IPS-NIHi7 (cell line): ENCODE measurements around the gene DISC1.
A peak's percentile ranks its signal among the peaks of the same experiment; 100 is the strongest.

Source experiments
- DNase-seq: peaks from one replicate; pipeline ENCODE4 v3.0.0; 2012; ENCODE audit warnings: mixed read lengths; ENCODE audit errors: extremely low spot score

The DISC1 gene

DNA sequence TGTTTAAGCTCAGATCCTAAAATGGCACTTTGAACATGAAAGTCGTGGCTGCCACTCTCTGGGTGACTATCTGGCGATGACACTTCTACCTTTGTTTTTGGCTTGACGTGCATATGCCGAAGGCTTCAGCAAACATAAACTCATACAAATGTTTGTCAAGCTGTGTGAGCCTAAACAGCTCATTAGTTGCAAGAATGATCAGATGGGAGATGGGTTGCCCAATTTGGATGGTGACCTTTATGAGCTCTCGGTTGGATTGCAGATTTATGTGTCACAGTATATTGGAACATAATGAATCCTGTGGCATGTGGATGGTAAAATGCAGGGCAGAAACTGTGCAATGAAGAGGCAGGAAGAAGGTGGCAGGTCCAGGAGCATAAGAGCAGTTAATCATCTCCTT, 229.3 kb downstream of the DISC1 start:
- DNase-seq: no peak

DNA sequence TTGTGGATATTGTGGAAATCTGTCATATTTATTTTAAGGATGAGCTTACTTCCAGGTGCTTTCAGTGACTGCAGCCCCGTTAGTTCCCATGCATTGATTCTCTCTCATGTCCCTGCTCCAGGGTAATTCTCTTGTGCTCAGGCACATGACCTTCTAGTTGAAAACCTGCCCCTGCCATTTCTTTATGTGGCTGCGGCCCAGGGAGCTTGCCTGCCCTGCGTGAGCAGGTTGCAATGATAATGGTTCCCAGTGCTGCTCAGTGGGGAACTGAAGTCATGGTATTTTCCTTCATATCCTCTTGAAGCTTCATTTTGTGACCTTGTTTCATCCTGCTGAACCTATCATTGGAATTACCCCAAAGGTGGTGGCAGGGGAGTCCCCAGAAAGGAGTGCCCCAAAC, 229.8 kb downstream of the DISC1 start:
- DNase-seq: peak; percentile 35

DNA sequence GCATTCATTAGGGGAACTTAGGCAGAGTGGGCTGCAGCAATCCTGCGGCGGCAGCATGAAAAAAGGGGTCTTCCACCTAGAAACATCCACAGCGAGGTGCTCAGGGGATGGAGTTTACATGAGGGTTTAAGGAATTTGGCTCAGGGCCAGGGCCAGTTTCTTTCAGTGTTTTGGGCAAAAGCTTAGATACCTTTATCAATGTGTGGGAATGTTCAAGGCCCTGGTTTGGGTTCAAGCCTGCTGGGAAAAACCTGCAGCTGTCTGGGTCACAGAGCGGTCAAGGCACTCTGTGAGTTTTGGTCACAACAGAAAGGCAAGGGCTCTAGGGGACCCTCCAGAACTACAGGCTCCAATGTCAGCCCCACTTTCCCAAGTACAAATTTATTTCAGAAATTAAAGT, 230.3 kb downstream of the DISC1 start:
- DNase-seq: no peak

DNA sequence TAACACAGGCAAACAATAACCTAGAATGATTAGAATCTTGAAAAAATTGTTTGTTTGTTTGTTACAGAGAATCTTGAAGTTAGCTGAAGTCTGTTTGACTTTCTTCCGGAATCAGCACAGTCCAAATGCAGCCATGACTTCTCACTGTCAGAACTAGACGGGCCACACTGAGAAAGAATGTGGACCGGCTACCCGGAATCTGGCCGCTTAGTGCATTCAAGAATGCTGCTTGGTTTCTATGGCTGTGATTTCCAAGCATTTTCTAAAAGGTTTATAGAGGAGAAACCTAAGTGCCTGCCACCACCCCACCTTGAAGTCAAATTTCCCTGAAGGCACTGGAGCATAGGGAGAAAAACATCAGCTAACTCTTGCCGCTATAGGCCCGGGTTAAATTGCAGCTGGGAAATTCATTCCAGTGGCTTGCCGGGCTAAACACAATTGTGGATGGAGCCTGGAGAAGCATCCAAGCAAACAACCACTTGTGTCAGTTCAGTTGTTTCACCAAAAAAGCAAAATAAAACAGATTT, 231.1 kb downstream of the DISC1 start:
- no peak for DNase-seq

DNA sequence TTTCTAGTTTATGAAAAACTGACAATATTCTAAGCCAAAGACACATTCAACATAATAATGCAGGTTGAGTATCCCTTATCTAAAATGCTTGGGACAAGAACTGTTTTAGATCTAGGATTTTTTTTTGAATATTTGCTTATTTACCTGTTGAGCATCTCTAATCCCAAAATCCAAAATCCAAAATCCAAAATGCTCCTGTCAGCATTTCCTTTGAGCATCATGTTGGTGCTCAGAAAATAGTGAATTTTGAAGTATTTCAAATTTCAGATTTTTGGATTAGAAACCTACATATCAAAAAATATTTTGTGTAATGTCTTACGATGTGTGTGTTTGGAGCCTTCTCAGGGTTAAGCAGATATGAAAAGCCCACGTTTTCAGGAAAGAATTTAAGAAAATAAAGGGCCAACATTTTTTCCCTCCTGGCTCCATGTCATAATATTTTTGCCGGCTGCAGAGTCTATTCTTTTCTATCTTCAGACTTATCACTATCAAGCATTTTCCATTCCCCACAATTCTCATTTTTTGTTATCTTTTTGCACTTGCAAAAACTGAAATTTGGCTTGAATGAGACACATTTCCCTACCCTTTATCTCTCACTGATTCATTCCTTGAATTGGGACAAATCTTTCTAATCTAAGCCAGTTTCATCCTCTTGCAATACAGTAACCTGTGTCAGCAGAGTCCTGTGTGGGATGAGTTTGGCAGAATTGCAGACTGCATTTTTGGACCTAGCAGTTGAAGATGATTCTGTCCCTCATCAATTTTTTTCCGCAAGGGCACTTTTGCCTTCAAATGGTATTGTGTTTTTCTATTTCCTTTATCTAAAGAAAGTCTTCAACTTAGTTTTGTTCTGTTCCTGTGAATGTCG, 233.9 kb downstream of the DISC1 start:
- DNase-seq: no peak

DNA sequence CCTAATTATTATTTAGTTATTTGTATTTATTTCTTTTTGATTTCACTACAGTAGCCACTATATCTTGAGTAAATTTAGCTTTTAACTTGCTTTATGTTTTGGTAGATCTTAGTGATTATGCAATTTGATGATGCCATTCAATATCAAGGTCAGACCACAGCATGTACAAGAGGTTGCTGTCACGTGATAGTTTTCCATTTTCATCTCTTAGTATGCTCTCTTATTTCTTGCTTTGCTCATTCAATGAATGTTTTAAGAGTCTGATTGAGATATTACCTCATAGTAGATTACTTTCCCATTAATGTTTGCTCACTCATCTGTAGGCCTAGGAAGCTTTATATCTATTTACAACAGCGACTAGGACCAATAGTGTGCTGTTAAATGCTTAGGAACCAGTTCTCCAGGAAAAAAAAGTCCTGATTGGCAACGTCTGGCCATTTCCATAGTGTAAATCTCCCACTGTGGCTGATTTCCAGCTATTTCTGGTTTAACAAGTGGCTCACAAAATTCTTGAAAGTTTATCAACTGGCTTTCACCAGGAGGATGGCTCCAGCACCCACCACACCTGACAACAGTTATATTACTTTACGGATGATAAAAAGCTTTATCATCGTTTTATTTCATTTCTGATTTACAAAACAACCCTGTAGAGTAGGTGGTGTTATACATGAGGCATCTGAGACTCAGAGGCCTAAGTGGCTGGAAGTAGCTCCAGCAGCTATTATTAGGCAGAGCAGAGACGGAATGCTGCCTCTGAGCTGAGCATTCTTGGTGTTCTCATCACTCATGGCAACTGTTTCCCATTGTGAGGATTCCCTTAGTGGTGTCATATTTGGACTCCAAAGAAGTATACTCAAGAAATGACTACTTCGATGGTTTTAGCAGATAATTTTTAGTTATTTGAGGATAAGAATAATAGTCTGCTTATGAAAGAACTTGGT, 235.2 kb downstream of the DISC1 start:
- DNase-seq: no peak

DNA sequence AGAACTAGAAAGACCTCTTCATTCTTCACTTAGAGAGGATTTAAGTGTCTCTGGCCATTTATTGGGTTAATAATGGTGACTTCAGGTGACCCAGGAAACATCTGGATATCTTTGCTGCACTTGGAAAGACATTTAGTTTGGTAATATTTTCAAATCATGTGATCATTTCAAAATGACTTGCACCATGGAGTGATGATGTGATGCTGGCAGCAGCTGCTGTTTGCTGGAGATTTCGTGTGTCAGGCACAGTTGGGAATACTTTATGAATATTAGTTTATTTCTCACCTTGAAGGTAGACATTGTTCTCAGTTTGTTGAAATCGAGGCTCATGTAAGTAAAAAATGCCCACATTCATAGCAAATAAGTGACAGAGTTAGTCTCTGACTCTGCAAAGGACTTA, 236.0 kb downstream of the DISC1 start:
- DNase-seq: no peak

DNA sequence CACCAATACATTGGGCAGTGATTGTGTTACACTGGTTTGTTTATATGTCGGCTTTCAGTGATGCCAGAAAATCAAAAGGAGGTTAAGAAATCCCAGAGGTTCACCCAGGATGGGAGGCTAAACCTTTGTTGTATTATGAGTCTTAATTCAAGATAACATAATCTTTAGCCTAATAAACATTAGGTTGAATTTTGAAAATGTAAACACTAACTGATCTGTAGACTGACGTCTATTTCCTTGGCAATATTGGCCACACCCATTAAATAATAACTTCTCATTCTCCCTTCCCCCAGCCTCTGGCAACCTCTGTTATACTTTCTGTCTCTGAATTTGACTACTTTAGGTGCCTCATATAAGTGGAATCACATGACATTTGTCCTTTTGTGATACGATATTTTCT, 238.7 kb downstream of the DISC1 start:
- DNase-seq: no peak

DNA sequence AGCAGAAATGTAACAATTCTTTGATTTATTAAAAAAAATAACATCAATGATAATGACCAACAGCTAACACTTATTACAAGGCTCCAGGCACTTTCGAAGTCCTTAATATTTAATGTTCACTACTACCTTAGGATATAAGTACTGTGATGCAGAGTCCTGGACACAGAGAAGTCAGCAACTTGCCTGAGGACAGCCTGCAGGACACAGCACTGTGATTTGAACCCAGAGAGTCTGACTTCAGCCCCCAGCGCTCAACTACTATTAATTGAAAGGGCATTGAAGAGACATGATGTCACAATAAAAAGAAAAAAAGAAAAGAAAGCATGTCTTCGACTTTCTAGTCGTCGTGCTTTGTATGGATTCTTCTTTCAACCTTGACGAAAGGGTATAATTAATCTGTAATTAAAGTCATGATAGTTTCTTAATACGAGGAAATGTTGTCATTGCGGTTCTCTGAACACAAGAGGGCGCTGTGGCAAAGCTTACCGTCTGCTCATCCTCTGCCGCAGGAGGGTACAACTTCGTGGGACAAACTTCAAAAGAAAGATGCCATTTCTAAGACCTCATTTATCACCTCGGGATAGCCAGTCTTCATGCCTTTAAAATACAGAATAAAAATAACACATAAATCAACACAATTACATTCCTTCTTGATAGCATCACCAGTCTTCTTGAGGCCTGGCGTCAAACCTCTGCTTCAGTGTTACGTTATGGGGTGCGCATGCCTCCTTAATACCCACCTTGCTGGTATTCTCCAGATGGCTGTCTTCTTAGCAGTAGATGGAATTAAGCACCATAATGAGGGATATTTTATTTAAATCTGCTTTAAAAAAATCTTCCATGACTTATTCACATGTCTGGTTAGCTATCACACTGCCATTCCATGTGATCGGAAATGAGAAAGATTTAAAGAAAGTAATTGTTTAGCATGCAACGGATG, 240.1 kb downstream of the DISC1 start:
- DNase-seq: peak; percentile 74

DNA sequence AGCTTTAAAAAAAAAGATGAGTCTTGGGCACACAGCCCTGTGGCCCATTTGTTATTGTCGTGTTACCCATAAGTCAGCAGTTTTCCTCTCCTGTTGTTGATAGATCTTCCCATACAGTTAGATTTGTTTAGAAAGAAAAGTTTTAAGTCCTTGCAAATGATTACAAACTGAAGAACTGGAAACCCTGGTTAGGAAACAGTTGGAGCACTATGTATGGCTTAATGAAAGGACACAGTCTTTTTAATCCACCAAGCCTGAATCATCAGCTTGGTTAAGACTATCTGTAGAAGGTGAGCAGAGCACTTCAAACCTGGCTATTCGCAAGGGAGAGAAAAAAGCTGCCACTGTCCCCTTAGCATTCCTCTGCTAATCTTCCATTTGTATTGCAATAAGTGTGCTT, 241.0 kb downstream of the DISC1 start:
- no peak for DNase-seq

DNA sequence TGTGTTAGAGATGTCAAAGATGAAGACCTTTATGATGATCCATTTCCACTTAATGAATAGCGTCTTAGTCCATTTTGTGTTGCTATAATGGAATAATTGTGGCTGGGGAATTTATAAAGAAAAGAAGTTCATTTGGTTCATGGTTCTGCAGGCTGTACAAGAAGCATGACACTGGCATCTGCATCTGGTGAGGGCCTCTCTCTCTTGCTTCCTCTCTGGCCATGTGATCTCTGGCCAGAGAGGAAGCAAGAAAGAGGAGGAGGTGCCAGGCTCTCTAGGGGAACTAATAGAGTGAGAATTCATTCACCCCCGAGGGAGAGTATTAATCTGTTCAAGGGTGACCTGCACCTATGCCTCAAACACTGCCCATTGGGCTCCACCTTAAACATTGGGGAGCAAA, 242.8 kb downstream of the DISC1 start:
- no peak for DNase-seq

DNA sequence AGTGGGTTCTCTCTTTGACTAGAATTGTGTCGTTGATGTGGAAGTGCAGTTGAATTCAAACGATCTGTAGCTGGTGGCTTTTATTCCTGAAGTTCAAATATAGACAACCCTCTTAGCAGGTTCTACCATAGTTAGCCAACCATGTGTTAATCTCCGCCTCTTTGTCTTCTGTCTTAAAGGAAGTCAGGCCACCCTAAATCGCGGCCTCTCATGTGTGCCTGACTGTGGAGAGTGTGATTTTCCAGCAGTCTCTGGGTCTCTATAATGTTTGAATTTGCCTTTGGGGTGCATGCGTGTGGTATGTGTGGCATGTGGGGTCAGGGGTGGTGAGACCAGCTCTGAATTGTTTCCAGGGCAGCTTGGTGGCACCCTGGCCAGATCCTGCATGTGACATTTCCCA, 244.9 kb downstream of the DISC1 start:
- no peak for DNase-seq

DNA sequence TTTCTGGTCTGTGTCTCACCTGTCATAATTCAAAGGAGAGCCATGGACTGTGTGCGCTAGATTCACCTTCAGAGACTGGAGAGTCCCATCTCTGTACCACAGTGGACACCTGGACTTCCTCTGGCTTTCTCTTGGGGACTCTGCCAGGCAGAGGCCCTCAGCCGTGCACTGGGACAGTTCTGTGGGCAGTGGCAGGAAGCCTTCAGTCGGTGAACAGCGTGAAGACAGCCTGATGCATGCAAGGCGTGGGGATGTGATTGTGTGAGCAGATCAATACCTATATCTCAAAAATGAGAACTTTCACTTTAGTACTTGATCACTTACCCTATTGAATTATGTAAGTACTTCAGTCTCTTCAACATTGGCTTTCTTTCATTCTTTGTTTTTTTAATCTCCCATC, 245.3 kb downstream of the DISC1 start:
- DNase-seq: no peak

DNA sequence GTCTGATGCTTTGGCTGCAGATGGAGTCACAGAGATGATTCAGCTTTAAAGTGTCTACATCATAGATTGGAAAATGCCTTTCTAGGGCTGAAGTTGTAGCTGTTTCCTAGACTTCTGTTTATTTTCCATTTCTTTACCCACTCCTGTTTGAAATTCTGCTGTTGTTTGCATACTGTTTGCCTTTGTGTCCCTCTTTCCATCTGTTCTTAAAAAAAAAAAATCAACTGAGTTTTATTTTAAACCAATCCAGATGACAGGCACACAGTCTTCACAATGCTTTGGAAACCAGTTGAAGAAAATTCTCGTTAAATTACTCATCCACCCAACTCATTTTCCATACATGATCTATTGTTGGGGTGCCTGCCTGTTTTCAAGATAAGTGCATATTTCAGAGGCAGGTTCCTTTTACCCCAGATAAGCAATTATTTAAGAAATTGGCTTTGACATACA, 245.9 kb downstream of the DISC1 start:
- no peak for DNase-seq

DNA sequence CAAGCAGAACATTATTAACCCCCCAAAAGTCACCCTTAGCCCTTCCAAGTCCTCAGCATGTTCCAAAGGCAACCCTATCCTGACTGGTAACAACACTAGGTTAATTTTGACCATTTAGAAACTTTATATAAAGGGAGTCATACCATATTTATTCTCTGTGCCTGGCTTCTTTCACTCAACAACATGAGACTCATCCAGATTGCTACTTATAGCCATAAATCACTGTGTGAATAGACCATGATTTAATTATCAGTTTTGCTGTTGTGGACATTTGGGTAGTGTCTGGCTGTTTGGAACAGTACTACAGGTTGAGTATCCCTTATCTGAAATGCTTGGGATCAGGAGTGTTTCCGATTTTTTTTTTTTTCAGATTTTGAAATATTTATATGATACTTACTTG, 252.1 kb downstream of the DISC1 start:
- DNase-seq: no peak

DNA sequence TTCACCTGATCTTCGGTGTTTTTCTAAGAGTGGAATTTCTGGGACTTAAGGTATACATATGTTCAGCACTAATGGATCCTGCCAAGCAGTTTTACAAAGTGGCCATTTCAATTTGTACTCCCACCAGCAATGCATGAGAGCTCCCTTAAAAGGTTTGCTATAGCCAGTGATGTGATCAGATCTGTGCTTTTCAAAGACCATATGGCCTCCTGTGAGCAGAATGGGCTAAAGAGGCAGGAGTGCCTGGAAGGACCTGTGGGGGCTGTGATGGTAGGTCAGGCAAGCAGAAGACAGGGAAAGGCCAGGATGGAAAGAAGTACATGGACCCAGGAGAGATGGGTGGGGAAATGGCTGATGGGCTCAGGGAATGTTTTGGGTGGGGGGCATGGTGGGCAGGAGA, 252.7 kb downstream of the DISC1 start:
- no peak for DNase-seq

DNA sequence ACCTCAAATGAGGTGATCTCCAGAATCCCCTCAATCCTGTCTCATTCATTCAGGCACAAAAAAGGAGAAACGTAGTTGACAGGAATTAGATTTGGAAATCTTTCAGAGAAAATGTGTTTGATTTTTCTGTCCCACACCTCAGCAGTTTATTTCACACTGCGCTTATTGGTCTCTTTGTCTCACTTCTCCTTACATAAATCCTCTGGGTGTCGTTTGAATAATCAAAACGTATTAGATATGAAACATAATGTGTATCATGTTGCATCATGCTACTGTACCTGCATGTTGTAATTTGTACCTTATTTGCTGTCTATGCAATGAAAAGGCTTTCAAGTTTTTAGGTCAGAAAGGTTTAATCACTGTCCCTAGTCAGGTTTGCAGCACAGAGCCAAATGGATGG, 255.7 kb downstream of the DISC1 start:
- no peak for DNase-seq

DNA sequence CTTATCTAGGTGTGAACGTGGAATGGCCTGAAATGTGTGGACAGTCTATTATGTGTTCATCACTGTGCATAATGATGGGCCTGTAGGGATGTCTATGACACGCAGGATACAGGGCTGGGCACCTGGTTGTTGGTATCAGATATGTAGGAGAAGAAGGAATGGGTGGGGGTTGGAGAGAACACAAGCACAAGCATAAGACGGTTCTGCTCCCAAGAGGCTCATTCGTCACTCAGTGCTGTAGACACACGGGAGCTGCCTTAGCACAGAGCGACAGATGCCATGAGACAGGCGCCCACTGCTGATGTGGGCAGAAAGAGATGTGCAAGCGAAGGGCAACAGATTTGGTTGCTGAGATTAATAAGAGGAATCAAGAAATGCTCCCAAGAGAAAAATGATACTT, 256.2 kb downstream of the DISC1 start:
- DNase-seq: no peak

DNA sequence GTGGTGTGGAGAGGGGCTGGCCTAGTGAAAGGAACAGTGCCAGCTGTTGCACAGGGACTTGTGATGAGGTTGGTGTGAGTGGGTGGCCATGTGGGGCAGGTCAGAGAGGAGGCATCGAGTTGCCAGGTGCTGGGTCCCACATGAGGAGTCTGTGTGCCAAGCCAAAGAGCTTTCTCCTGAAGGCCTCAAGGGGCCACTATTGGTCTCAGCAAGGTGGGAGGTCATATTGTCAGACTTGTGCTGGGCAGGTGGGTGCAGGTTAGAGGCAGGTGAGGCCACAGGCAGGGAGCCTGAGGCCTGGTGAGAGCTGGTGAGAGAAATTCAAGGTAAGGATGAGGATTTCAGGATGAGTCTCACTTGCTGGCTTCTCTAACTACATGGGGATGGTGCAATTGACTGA, 256.8 kb downstream of the DISC1 start:
- DNase-seq: peak; percentile 71

DNA sequence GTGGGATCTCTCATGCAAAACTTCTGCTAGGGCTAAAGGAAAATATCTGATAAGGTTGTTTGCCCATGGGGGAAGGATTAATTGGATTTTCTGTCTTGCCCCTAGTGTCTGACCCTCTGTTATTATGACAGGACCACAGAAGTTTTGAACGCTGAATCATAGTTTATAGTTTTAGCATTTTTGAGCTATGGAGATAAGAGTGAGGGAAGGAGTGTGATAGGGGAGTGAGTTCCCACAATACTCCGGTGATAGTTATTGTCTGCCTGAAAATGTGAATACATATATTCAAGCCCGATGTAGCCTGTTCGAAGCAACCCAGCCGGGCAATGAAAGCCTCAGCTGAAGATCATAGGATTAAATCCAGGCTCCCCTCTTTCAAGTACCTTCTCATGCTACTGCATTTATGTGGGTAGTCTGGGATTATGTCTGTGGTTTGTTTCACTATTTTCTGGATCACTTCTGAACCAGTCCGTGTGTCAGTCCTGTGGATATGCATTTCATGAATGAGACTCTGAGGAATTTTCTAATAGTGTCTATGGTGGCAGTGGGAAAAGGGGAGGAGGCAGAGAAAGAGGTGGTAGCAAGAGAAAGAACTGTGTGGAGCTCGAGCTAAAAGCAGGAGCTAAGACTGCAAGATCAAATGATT, 258.7 kb downstream of the DISC1 start:
- DNase-seq: no peak

DNA sequence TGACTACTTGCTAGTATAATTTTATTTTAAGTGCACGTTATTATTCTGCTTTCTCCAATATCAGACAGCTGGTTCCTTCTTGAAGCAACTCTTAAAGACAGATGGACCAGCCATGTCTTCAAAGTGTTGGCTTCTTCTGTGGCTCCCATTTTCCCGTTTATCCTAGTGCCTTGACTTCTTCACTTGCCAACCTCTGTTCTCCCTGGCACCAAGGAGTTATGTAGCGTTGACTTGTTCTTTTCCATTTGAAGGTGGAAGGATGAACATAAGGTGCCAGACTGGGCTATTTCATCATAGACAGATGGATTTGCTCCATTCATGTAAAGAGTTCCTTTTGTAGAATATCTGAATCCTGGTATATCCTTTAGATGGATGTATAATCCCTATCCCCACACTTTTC, 260.6 kb downstream of the DISC1 start:
- no peak for DNase-seq
